WI38 (cell line): ENCODE results near the gene GABRD.

Source experiments
- H3K4me3 ChIP-seq: 2 replicates; pipeline ENCODE4 v1.5.1; 2011; ENCODE audit warnings: low read depth, mild to moderate bottlenecking, control low read depth, low read length
- TF ChIP-seq, protein P1 (sequence below): IDR thresholded peaks from 2 replicates; pipeline ENCODE4 v1.5.1; 2012; ENCODE audit warnings: low read depth, mild to moderate bottlenecking, control low read depth, low read length

The GABRD gene

DNA sequence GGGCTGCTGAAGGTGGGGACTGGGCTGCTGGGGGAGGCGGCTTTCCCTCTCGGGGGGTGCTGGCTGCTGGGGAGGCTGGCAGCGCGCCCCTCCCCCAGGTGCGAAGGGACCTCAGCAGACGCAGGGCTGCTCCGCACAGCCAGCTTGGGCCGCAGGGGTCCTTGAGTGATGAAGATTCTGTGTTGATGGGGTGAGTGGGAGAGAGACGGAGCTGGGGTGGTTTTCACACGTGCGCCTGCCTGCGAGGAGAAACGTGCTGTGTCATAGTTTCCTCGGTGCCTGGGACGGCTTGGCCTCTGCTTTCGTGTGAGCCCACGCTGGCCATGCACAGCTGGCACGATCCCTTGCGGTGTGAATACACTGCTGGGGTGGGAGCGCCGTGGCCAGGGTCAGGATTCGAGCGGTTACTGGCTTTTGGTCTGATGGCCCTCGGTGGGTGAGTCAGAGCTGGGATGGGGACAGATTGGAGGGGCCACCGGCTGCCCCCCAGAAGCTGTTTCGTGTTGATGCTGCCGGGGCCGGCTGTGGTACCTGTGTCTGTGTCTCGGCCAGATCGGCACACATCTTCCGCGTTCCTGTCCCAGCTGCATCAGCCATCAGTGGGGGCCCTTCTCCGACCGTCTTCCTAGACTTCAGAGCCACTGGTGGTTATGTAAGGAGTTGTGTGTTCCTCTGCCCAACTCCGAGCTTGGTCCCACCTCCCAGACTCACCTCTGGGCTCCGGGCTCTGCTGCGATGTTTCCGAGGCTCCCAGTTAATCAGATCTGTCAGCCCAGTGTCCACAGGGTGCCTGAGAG is 56.0 kb downstream of the GABRD start:
- H3K4me3 ChIP-seq, result no peak overlapping the region
- TF ChIP-seq, protein P1, sequence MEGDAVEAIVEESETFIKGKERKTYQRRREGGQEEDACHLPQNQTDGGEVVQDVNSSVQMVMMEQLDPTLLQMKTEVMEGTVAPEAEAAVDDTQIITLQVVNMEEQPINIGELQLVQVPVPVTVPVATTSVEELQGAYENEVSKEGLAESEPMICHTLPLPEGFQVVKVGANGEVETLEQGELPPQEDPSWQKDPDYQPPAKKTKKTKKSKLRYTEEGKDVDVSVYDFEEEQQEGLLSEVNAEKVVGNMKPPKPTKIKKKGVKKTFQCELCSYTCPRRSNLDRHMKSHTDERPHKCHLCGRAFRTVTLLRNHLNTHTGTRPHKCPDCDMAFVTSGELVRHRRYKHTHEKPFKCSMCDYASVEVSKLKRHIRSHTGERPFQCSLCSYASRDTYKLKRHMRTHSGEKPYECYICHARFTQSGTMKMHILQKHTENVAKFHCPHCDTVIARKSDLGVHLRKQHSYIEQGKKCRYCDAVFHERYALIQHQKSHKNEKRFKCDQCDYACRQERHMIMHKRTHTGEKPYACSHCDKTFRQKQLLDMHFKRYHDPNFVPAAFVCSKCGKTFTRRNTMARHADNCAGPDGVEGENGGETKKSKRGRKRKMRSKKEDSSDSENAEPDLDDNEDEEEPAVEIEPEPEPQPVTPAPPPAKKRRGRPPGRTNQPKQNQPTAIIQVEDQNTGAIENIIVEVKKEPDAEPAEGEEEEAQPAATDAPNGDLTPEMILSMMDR, result no peak

DNA sequence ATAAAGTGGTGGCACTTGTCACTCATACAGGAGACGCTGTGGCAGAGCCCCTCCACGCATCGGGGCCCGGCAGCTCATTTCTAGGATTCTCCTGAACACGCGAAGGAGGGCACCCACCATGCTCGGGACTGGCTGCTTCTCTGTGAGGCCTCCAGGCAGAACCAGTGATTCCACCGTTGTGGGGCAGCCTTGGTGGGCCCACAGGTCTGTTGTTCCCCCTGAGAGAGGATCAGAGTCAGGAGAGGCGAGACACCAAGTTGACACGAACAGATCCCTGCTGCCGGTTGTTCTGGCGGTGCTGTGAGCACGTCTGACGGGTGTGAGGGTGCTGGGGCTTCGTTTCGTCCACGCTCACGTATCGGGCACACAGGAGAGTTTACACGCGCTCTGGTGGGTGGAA is 57.7 kb downstream of the GABRD start:
- no peak overlapping the region for H3K4me3 ChIP-seq
- TF ChIP-seq, protein P1, result no peak

DNA sequence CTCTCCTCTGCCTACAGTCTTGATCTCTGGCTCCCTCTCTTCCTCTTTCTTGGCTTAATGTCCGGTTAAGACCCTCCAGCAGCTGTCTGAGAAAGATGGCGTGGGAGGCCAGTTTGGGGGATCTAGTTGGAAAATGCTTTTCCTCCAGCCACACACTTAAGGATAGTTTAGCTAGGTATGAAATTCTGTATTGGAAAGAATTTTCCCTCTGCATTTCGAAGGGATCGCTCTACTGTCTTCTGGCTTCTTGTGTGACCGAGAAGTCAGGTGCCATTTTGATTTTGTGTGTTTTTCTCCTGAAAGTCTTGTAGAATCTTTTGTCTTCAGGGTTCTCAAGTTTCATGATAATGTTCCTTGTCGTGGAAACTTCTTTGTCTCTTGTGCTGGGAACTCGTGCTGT is 59.0 kb downstream of the GABRD start:
- TF ChIP-seq, protein P1, result no peak
- no peak overlapping the region for H3K4me3 ChIP-seq

DNA sequence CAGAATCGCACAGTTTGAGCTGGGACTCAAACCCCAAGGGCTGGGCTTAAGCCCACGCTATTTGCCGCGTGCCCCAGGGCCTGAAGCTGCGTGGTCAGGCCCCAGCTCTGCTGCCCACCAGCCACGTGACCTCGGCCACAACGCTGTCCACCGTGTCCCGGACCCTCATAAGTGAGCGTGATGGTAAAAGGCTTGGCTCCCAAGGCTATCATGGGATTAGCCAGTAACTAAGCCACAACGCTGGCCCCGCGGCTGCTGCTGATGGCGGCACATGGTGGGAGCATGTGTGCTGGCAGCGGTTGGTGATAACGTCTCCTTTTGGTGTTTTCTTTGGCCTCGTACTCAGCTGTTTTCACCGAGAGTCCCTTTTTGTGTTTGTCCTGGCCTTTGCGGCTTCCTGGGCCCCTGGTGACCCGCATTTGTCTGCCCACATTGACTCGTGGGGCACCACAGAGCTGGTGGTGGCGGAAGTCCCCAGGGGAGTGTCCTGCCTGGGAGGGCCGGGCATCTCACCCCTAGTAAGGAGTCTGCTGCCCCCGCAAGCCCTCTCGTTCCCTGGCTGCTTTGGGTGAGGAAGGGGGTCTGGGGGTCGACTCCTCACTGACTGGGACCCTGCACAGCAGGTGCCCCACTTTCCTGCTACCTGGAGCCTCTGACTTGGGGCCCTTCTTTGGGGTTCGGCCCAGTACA is 60.4 kb downstream of the GABRD start:
- TF ChIP-seq, protein P1, result no peak
- no peak overlapping the region for H3K4me3 ChIP-seq

DNA sequence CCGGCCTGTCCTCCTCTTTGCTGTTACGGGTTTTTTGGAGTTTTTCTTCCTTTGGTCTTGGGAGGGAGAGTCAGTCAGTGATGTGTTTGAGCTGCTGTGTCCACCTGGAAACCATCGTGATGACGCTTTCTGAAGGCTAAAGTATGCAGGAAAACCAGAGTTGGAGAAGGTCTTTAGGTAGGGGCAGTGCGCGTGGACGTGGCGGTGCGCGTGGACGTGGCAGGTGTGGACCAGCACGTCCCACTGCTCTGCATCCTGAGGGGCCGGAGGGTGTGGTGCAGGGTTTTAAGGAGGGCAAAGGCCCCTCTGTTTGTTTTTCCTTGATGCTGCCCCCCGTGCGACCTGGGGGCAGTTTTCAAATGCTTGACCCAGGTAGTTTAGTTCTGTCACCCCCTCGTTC is 61.0 kb downstream of the GABRD start:
- H3K4me3 ChIP-seq, result no peak overlapping the region
- TF ChIP-seq, protein P1, result no peak
